ENCODE measurements around the gene GNAS.

DNA sequence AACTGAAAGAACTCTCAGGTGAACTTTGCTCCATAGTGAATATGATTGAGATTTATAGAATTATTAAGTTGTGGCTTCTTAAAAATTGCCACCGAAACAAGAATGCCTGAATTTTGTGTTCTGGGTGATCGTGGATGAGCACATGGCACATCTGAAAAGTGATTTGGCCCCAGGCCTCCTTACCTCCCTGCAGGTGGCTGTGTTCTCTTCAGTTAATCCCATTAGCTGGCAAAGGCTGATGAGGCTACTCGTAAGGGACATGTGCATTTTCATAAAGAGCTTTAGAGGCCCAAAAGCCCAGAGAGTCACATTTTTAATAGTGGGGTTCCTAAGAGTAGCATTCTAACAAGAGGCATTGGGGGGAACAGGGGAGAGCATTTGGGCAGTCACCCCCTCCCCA is 22.6 kb downstream of the GNAS start:
- TF ChIP-seq, protein P1, sequence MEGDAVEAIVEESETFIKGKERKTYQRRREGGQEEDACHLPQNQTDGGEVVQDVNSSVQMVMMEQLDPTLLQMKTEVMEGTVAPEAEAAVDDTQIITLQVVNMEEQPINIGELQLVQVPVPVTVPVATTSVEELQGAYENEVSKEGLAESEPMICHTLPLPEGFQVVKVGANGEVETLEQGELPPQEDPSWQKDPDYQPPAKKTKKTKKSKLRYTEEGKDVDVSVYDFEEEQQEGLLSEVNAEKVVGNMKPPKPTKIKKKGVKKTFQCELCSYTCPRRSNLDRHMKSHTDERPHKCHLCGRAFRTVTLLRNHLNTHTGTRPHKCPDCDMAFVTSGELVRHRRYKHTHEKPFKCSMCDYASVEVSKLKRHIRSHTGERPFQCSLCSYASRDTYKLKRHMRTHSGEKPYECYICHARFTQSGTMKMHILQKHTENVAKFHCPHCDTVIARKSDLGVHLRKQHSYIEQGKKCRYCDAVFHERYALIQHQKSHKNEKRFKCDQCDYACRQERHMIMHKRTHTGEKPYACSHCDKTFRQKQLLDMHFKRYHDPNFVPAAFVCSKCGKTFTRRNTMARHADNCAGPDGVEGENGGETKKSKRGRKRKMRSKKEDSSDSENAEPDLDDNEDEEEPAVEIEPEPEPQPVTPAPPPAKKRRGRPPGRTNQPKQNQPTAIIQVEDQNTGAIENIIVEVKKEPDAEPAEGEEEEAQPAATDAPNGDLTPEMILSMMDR (IDR thresholded peaks at IDR 0.05): no peak
- TF ChIP-seq POLR2A (IDR thresholded peaks at IDR 0.05): no peak

All from thyroid gland (tissue), 4 donors.